Stimulated activated CD8-positive, alpha-beta memory T cell treated with anti-CD3 and anti-CD28 coated beads, Interleukin-15, amount 100 ng/mL, for 48 hours (primary cell): ENCODE data around the gene NTRK1.
A peak's percentile ranks its signal among the peaks of the same experiment; 100 is the strongest.

Experiments
- DNase-seq, 2 donors: peaks; one replicate each; pipeline ENCODE4 v3.0.0-alpha.2; 2020; ENCODE audit warnings: low read depth in 2 of 2

The NTRK1 gene

DNA sequence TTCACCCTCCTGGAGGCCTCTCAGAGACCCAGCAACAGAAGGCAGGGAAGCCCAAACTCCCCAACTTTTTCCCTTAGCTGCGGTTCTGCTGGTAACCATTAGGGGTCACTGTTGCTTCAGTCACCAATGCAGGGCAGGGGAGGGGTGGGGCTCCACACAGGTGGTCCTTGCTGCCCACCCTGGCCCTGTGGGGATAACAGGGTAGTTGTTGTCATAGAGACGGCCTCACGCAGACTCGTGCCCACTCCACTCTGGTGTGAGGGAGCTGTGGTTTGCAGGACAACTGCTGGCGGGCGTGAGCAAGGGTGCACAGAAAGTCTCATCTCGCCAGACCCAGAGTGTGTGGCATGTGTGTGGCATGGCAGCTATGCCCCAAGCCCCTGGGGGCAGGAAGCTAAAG is 21.7 kb upstream of the NTRK1 start:
- DNase-seq = no peak

DNA sequence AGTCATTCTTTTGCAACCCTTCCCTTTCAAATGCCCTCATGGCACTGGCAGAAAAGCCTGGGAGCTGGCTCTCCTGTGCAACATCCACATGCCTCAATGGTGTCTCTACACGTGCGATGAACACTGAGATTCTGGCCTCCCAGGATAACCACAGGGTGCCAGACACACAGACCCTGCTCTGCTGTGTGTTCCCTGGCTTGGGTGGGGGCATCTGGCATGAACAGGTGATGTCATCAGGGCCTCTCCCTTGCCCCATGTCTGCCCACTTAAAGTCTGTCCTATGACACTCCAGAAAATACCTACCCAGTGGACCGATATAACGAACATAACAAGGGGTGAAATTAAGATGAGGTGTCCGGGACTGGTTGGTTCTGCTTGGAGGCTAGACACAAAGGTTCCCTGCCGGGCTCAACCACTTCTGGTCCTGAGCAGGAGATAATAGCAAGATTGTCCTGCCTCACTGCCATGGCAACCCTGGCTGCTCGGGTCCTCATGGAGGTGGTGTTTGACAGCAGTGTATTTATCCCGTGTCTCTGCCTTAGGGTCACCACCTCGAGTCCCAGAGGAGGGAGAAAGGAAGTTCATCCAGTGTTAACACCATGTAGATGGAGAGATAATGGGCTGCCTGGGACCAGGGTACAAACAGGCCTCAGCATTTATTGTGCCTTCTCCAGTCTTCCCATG is 21.1 kb upstream of the NTRK1 start:
- no peak for DNase-seq

DNA sequence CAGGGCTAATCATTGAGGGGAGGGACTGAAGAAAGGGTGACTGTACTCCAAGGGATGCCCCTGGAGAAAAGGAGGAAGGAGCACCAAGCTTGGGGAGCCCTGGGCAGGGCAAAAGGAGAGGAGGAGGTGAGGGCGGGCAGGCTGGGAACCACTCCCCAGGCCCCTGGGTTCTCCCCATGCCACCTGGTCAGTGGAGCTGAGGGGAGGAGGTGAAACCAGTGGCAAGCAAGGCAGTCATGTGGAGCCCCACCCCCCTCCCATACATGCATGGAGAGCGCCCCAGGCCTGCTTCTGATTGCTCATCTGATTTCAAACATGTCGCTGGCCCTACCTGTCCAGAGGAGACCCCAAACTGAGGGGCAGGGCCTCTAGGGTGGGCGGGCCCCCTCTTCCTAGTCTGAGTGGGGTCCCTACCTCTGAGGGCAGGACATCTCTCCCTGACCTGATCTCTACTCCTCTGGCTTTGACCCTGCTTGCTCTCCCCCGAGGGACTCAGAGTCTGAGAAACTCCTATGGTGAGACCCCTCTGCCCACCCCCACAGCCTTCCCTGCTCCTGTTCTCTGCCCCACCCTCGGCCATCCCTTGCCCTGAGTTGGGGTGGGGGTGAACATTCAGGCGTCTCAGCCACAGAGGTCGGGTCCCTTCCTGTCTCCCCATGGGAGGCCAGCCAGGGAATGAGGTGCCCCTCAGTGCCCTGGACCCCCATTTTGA is 20.3 kb upstream of the NTRK1 start:
- DNase-seq = no peak

DNA sequence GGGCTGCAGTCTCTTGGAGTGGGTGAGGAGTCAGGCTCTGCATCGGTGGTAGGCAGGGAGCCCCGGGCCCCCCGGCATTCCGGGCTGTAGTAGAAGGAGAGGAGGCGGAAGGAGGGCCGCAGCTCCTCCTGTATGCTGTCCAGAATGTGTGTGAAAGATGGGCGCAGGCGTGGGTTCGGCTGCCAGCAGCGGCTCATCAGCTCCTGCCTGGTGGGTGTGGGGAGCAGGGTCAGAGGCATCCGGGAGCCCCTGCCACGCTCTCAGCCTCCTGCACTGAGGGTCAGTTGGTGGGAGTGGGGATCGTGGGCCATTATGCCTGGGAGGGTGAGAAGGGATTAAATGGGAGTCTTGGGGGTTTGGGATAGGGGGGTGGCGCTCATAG is 19.8 kb upstream of the NTRK1 start:
- DNase-seq = no peak

DNA sequence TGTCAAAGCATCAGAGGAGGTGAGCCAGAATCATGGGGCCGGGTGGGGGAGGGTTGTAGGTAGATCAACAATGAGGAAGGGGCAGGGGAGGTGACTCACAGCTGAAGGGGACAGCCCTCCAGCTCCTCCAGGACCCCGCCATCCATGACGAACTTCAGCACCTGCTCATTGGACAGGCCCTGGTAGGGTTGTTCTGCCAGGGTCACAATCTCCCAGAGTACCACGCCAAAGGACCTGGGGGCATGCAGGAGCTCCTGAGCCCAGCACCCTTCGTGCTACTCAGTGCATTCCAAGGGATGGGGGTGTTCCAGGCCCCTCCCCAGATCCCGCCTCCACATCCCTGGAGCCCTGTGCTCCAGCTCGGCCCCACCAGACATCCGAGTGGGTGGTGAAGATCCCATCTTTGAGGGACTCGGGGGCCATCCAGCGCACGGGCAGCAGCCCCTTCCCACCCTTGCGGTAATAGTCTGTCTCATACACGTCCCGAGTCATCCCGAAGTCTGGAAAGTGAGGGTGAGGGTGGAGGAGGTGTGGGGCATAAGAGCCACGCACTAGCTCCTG is 19.3 kb upstream of the NTRK1 start:
- no peak for DNase-seq

DNA sequence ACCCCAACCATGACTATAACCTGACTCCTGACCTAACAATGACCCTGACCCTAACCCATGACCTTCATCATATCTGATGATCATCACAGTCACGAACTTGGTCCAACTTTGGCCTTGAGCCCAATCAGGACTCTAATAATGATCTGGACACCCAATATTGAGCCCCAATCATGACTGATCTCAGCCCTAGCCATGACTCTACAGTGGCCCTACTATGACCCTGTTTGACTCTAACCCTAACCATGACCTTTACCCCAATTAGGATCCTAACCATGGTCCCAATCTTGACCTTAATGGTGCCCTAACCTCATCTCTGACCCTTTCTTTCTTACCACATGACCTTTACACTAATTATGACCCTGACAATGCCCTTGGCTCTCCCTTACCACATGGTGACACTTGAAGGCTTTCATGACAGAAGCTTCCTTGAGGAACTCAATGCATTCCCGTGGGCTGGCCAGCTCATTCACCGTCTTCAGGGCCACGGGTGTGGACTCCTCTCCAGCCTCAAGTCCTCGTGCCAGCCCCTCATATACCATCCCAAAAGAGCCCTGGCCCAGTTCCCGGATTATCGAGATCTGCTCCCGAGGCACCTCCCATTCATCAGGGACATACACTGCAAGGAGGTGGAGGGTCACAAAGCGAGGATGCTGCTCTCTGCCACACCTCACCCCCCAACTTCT is 17.9 kb upstream of the NTRK1 start:
- DNase-seq = no peak

DNA sequence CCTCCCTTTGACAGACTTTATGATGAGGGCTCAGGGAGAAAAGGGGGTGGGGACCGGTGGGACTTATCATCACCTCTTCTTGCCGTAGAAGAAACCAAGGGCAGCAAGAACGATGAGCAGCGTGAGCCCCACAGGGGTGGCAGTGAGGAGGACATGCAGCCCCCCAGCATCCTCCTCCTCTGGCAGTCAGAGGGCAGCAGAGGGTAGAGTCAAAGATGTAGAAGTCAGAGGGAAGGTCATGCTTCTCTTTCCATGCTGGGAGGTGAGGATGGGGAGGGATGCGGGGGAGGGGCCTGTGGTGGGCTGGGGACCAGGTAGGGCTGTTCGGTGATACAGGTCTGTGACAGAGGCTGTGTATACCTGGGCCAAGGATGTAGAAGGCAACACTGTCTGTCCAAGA is 16.6 kb upstream of the NTRK1 start:
- no peak for DNase-seq

DNA sequence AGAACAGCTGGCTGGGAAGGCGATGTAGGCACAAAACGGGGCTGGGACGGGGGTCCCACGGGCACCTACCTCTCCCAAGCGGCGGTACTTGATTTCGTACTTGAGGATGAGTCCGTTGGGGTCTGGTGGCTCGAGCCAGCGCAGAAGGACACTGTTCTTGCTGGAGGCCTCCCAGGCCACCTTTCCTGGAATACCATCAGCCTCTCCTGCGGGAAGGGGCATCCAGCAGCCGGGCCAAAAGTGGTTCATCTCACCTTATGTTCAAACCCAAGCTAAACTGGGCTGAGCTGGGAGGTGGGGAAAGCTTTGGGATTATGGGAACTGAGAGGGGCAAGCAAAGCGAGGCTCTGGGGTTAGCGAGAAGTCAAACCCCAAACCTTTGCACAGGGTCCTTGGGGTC is 16.0 kb upstream of the NTRK1 start:
- no peak for DNase-seq

DNA sequence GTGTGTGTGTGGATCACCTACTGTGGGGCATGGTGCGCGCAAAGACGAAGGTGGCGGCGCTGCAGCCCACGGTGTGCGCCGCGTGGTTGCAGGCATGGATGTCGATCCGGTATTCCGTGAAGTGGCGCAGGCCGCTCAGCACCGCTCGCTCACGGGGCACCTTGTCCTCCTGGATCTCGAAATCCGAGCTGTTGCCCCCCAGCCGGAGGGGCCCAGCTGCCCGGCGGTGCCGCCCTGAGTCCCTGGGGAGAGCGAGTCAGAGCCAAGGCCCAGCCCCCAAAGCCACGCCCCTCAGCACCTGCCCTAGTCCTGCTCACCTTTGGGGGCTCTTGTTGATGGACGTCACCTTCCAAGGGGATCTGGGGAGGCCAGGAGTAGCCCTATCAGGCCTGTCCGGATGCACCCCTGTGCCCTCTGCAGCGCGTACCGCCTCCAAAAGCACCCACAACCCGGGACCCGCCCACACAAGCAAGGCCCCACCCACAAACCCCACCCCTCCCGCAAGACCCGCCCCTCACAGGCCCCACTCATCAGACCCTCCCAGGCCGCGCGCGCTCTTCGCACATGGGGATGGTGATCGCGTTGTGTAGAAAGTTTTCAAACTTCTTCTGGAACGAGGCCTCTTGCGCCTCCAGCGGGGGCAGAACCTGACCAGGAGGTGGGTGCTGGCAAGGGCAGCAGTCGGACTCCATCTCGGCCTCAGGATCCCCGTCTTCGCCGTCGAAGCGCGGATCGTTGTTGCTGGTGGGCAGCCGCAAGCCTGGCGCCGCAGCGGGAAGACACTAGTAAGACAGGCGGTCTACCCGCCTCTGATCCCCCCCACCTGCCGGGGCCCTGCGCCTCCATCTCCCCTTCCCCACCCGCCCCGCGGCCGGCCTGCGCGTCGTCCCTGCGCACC is 15.4 kb upstream of the NTRK1 start:
- no peak for DNase-seq

DNA sequence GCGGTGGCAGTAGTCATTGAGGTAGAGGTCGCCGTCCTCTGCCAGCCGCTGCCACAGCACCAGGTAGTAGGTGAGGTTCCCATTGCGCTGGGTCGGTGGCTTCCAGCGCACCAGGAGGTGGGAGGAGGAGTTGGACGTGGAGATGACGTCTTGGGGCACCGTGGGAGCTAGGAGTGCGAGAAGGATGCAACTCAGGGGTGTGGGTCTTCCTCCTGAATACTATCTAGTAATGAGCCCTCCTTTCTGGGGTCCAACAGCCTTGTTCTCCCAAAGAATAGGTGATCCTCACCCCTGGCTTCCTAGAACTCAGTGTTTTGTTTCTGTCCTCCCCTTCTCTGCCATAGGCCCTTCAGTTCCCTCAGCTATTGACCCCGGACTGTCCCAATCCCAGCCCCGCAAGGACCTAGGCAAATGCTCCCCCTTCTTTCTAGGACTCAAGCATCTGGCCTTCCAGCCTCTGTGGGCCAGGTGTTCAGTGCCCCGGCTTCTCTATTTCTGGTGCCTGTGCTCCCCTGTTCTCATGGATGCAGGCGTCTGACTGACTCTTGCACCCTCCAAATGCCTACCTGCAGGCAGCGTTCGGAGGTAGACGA is 14.6 kb upstream of the NTRK1 start:
- DNase-seq = no peak

DNA sequence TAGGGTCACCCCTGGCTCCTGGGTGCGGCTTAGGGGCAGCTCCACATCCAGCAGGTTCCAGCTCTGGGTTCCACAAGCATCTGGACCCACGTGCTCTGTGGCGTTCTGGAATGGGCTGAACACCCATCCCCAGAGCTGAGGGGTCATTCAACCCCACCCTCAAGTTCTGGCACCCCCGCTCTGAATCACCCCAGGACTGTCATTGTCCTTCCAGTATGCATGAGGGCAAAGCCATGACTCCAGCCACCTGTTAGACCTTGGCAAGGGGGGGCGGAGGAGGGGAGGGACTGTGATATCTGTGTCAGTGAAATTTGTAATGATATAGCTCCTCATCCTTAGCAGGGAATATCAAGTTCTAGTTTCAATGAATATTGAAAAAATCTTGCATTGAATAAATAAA is 14.0 kb upstream of the NTRK1 start:
- DNase-seq = no peak

DNA sequence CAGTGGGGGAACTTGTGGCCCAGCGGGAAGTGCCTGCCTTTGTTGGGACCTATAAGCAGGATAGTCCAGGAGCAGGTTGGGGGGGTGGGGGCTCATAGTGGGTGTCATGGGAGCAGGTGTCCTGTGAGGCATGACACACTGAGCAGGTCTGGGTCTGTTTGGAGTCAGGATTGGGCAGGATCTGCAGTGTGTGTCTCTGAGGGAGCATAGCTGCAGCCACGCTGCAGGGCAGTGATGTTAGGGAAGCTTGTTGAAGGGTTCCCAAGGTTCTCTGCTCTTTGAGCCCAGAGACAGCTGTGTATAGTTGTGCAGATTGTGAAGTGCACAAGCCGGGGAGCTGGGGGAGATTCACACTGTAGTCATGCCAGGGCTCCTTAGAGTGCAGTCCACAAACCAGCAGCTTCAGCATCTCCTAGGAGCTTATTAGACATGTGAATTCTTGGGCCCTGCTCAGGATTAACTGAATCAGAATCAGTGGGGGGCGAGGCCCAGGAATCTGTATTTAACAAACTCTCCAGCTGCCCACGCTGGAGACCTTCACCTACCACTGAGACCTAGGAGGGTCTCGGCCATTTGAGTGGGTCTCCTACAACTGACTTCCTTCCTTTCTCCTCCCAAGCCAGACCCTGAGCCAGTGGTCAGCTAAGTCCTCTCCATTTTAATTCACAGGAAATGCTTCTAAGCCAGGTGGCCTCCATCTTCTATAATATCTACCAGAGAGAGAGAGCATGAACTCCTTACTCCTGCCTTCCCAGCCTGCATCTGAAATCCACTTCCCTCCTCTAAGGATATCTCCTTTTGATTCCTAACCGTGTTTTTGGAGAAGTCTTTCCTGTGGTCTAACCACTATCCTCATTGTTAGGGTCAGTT is 12.8 kb upstream of the NTRK1 start:
- no peak for DNase-seq

DNA sequence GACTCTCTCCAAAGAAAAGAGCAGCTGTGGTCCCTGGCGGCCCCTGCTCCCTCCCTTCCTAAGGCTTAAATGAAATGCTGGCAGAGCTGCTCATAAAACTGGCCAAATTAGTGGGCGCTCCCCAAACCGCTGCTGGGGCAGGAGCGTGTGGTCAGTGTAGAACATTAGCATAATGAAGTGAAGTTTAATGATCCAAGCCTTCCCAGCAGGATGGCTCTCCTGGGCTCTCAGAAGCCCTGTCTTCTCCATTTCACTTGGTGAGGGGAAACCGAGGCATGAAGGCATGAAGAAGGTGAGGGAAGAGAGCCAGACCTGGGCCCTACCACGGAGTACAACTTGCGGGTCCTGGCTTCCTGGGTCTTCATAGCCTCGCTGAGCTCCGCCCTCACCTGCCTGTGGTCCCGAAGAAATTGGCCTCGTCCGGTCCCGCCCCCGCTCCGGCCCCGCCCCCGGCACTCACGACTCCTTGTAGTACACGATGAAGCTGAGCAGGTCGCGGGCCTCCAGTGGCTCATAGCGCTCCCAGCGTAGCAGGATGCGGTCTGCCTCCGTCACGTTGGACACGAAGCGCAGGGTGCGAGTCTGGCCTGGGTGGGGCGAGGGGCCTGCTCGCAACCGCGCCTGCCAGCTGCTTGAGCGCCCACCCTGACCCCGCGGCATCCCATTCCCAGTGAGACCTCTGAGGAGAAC is 12.1 kb upstream of the NTRK1 start:
- peak; percentile 60 to 66 for DNase-seq

DNA sequence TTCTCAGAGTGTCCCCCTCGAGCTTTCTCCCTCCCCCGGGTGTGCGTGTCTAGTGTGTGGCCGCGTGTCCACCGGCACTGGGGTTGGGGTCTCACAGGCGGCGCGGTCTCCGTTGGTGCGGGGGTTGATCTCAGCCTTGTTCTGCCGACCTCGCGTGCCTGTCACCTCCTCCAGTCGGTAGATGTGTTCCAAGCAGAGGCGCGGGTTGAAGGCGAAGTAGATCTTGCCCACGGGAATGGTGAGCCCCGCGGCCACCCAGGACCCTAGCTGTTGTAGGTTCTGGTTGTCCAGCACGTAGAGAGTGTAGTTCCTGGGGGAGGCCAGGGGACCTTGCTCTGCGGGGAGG is 11.5 kb upstream of the NTRK1 start:
- no peak for DNase-seq

DNA sequence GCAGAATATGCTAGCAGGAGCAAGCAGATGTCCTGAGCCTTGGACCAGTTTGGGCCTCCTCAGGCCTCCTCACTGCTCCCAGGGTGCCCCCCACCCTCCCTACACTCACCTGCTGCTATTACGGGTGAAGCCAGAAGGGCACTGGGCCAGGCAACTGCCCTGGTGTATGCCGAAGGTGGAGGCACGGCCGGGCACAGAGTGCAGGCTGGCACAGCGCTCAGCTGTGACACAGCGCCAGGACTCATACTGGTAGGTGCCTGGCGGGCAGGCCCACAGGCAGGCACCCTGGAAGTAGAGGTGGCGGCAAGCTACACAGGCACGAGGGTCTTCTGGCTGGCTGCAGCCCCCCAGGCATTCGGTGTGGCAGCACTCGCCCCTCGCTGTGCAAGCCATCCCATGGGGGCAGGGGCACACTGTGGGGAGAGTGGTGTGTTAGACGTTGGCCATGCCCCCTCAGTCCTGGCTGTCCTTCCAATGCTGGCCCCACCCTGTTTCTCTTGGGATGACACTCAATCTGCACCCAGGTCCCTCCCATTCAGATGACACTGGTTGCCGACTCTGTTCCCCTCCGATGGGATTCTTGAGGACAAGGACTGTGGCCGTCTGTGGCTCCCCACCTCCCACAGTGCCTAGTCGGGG is 8.8 kb upstream of the NTRK1 start:
- DNase-seq = no peak

DNA sequence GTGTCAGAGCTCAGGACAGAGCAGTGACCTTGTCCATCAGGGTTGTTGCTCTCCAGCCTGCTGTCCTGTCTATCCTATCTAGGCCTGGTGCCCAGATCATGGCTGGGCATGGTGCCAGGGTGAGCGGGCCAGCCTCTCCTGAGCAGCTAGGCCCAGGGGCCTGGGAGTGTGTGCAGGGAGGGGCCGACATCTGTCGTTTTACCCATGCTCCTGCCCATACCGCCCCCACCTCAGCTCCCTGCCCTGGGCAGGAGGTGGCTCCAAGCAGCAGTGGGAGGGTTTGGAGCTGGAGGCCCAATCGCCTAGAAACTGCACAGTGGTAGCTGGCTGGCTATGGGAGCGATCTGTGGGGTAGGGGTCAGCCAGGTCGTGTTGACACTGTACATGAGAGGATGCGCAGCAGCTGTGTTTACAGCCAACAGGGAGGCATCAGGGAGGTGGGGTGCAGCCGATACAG is 8.2 kb upstream of the NTRK1 start:
- no peak for DNase-seq

DNA sequence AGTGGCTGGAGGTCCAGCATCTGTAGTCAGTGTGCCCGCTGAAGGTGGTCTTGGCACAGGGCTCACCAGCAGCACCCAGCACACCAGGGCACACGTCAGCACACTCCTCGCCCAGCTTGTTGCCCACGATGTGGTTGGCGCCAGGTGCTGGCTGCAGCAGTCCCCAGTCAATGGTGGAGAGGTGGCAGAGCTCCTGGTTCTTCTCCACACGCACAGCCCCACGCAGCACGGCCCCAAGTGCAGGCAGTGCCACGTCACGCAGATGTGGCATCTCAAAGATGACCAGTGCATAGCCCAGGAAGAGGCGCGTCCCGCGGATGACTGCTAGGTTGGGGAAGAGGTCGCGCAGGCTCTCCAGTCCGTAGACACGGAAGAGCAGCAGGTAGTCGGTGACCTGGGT is 6.9 kb upstream of the NTRK1 start:
- no peak for DNase-seq

DNA sequence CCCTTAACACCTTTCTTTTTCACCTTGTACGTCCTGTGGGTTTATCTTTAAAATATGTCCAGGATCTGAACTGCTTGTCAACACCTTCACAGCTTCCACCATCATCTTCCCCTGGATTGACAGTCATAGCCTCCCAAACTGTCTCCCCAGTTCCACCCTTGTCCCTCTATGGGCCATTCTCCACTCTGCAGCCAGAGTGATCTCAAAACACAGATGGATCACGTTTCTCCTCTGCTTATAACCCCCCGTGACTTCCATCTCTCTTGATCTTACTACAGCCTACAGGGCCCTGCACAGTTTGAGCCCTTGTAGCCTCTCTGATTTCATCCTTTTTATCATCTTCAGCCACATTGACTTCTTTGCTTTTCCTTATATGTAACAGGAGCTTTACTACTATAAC is 6.0 kb upstream of the NTRK1 start:
- DNase-seq = no peak

DNA sequence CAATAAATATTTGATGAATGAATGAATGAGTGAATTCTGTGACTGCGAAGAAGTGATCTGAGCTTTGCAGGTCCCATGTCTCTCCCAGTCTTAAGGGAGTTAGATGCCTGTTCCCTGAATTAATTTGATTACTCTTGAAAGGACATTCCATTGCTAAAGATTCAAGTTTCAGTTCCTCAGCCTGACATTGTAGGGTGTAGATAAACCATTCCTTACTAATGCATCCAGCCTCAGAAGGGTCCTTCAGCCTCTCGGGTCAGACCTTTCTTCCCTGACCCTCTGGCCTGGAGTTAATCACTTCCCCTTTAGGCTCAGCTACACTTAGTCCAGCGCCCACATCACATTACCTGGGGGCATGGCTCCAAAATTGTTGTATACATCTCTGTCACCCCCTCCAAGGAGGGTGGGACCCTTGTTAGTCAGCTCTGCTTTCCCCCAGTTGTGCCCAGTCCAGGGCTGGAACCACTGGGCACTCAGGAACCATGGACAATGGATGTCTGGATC is 4.3 kb upstream of the NTRK1 start:
- DNase-seq = no peak
